ENCODE data around the gene SLC9A9.

SLC9A9 gene

GRCh38 chr3:143383421-143383820 lies 464.8 kb downstream of the SLC9A9 start:
- DNase-seq, result no peak

GRCh38 chr3:143382816-143383215 lies 465.5 kb downstream of the SLC9A9 start:
- DNase-seq, result no peak

- no peak for DNase-seq
Measured at GRCh38 chr3:143380449-143380848, 467.8 kb downstream of the SLC9A9 start.

GRCh38 chr3:143375698-143376097 lies 472.6 kb downstream of the SLC9A9 start:
- no peak for DNase-seq

- DNase-seq, result no peak
Measured at GRCh38 chr3:143367171-143367570, 481.1 kb downstream of the SLC9A9 start.

GRCh38 chr3:143366672-143367071 lies 481.6 kb downstream of the SLC9A9 start:
- no peak for DNase-seq

- no peak for DNase-seq
Measured at GRCh38 chr3:143363949-143364348, 484.3 kb downstream of the SLC9A9 start.

- no peak for DNase-seq
Measured at GRCh38 chr3:143363276-143363675, 485.0 kb downstream of the SLC9A9 start.

- no peak for DNase-seq
Measured at GRCh38 chr3:143362115-143362991, 485.9 kb downstream of the SLC9A9 start.

GRCh38 chr3:143361589-143361988 lies 486.7 kb downstream of the SLC9A9 start:
- DNase-seq, result no peak

GRCh38 chr3:143360244-143360643 lies 488.0 kb downstream of the SLC9A9 start:
- no peak for DNase-seq

GRCh38 chr3:143358793-143359491 lies 489.3 kb downstream of the SLC9A9 start:
- DNase-seq, result no peak

- no peak for DNase-seq
Measured at GRCh38 chr3:143358155-143358792, 490.0 kb downstream of the SLC9A9 start.

- DNase-seq, result no peak
Measured at GRCh38 chr3:143357700-143358099, 490.6 kb downstream of the SLC9A9 start.

- DNase-seq, result no peak
Measured at GRCh38 chr3:143356839-143357238, 491.4 kb downstream of the SLC9A9 start.

GRCh38 chr3:143354342-143354741 lies 493.9 kb downstream of the SLC9A9 start:
- no peak for DNase-seq

- DNase-seq, result no peak
Measured at GRCh38 chr3:143352850-143353550, 495.3 kb downstream of the SLC9A9 start.

GRCh38 chr3:143351895-143352608 lies 496.2 kb downstream of the SLC9A9 start:
- DNase-seq, result no peak

GRCh38 chr3:143351354-143351753 lies 496.9 kb downstream of the SLC9A9 start:
- no peak for DNase-seq

- DNase-seq, result no peak
Measured at GRCh38 chr3:143349455-143349854, 498.8 kb downstream of the SLC9A9 start.

GRCh38 chr3:143348486-143349327 lies 499.6 kb downstream of the SLC9A9 start:
- DNase-seq, result no peak

Data from stimulated activated CD4-positive, alpha-beta T cell treated with anti-CD3 and anti-CD28 coated beads, Interleukin-12 subunit alpha, Interleukin-12 subunit beta, amount 100 ng/mL, for 4 hours (primary cell).